SK-N-SH (cell line): ENCODE measurements around the gene SACS. TPM values are rescaled to one million over a fixed set of nuclear protein-coding genes. Genes with fewer than 3 reads are reported as not detected.

Experiments used
- CTCF ChIA-PET: fragments of 300-600, 350-600 bp; formaldehyde crosslinking; extraction: SDS; loops from one replicate; lab custom pipeline; 2021; lab: Yijun Ruan, JAX
- POLR2A ChIA-PET: fragments of 350-600 bp; sonication (Branson Sonifier 250); formaldehyde crosslinking; extraction: SDS; loops from one replicate; lab custom pipeline; 2020; ENCODE audit warnings: antibody characterized with exemption, inconsistent platforms; lab: Yijun Ruan, JAX
- DNase-seq: peaks from one replicate; pipeline ENCODE4 v3.0.0; 2012
- H2AFZ ChIP-seq: fragments of 200-600 bp; sonication (generic); 2 replicates; pipeline ENCODE4 v1.8.1; 2016; ENCODE audit warnings: antibody characterized with exemption, mild to moderate bottlenecking, low read depth
- H3F3A ChIP-seq: fragments of 200-600 bp; sonication (generic); replicated peaks from 2 replicates; pipeline ENCODE3; 2016; ENCODE audit warnings: antibody characterized with exemption, mild to moderate bottlenecking; ENCODE audit not compliant: insufficient read depth
- H3K27ac ChIP-seq, 2 experiments: fragments of 200-500 bp in 1 of 2; fragments of 200-600 bp in 1 of 2; sonication (Bioruptor generic) in 1 of 2; sonication (generic), shearing (Covaris generic) in 1 of 2; 2 replicates each; pipeline versions ENCODE4 v1.5.1 to v1.6.1; 2014 to 2016; ENCODE audit warnings: low read depth in 2 of 2, inconsistent platforms in 1 of 2, low read length in 1 of 2, mild to moderate bottlenecking in 1 of 2, mixed read lengths in 1 of 2
- H3K27me3 ChIP-seq: fragments of 200-600 bp; sonication (generic), shearing (Covaris generic); 2 replicates; pipeline ENCODE4 v1.6.1; 2016; ENCODE audit warnings: mixed run types; ENCODE audit not compliant: insufficient read depth
- H3K36me3 ChIP-seq, 2 experiments: fragments of 200-500 bp in 1 of 2; fragments of 200-600 bp in 1 of 2; sonication (Bioruptor generic) in 1 of 2; sonication (generic) in 1 of 2; replicated peaks in 1 of 2; 2 replicates each; pipeline versions ENCODE3 to v1.5.1; 2014 to 2016; ENCODE audit warnings: low read length in 1 of 2, mild to moderate bottlenecking in 1 of 2; ENCODE audit not compliant: insufficient read depth in 2 of 2, control insufficient read depth in 1 of 2
- H3K4me1 ChIP-seq, 2 experiments: fragments of 200-500 bp in 1 of 2; fragments of 200-600 bp in 1 of 2; sonication (Bioruptor generic) in 1 of 2; sonication (generic), shearing (Covaris generic) in 1 of 2; 2 replicates each; pipeline versions ENCODE4 v1.5.1 to v1.6.1; 2014 to 2016; ENCODE audit warnings: low read depth in 1 of 2, low read length in 1 of 2, mixed run types in 1 of 2; ENCODE audit not compliant: insufficient read depth in 2 of 2, control insufficient read depth in 1 of 2
- H3K4me2 ChIP-seq: fragments of 200-600 bp; sonication (generic), shearing (Covaris generic); 2 replicates; pipeline ENCODE4 v1.6.1; 2017; ENCODE audit warnings: mixed run types
- H3K4me3 ChIP-seq, 2 experiments: fragments of 200-500 bp in 1 of 2; fragments of 200-600 bp in 1 of 2; sonication (Bioruptor generic) in 1 of 2; sonication (generic), shearing (Covaris generic) in 1 of 2; 2 replicates each; pipeline versions ENCODE4 v1.5.1 to v1.8.1; 2014 to 2016; ENCODE audit warnings: low read depth in 2 of 2, inconsistent platforms in 1 of 2, low read length in 1 of 2, mild to moderate bottlenecking in 1 of 2, mixed read lengths in 1 of 2, moderate library complexity in 1 of 2
- H3K79me2 ChIP-seq: fragments of 200-600 bp; sonication (generic); 2 replicates; pipeline ENCODE4 v1.8.1; 2017; ENCODE audit warnings: mild to moderate bottlenecking; ENCODE audit not compliant: insufficient read depth
- H3K9ac ChIP-seq: fragments of 200-600 bp; sonication (generic); 2 replicates; pipeline ENCODE4 v1.6.1; 2017; ENCODE audit warnings: mixed run types
- H3K9me2 ChIP-seq: fragments of 200-600 bp; sonication (generic); 2 replicates; pipeline ENCODE4 v1.6.1; 2017; ENCODE audit warnings: mixed run types
- H3K9me3 ChIP-seq: fragments of 200-600 bp; sonication (generic); 2 replicates; pipeline ENCODE4 v1.6.1; 2017; ENCODE audit warnings: mixed run types, mild to moderate bottlenecking, moderate library complexity
- H4K20me1 ChIP-seq: fragments of 200-600 bp; sonication (generic); 2 replicates; pipeline ENCODE4 v1.6.1; 2017; ENCODE audit warnings: mild to moderate bottlenecking, mixed run types; ENCODE audit not compliant: insufficient read depth
- CHD2 ChIP-seq: fragments of 150-350 bp; IDR thresholded peaks from 2 replicates; pipeline ENCODE4 v1.6.1; 2018; ENCODE audit warnings: low read length; ENCODE audit not compliant: partially characterized antibody
- EP300 ChIP-seq, 2 experiments: IDR thresholded peaks; 2 replicates each; pipeline versions ENCODE4 v1.4.0 to v1.6.1; 2012; ENCODE audit warnings: borderline replicate concordance in 1 of 2, low read depth in 1 of 2, low read length in 1 of 2
- EZH2phosphoT487 ChIP-seq: fragments of 200-600 bp; sonication (generic); IDR thresholded peaks from 2 replicates; pipeline ENCODE4 v1.6.1; 2017; ENCODE audit warnings: low read depth, mixed run types, mild to moderate bottlenecking, antibody characterized with exemption, moderate library complexity, borderline replicate concordance
- FOSL2 ChIP-seq: IDR thresholded peaks from 2 replicates; pipeline ENCODE4 v1.4.0; 2012; ENCODE audit warnings: low read depth, mild to moderate bottlenecking, moderate library complexity, borderline replicate concordance
- FOXJ3 ChIP-seq: sonication (generic); formaldehyde crosslinking; IDR thresholded peaks from 2 replicates; pipeline ENCODE4 v1.5.1; 2020; ENCODE audit warnings: mild to moderate bottlenecking, missing genetic modification reagents
- NFIC ChIP-seq: IDR thresholded peaks from 2 replicates; pipeline ENCODE4 v1.4.0; 2012; ENCODE audit warnings: borderline replicate concordance
- PBX3 ChIP-seq: IDR thresholded peaks from 2 replicates; pipeline ENCODE4; 2012
- RCOR1 ChIP-seq: fragments of 150-350 bp; IDR thresholded peaks from 2 replicates; pipeline ENCODE4 v1.6.1; 2017; ENCODE audit warnings: antibody characterized with exemption, low read length
- YY1 ChIP-seq: IDR thresholded peaks from 2 replicates; pipeline ENCODE4 v1.4.0; 2012; ENCODE audit warnings: low read depth, mild to moderate bottlenecking
- WGBS: methylation state at CpG from one replicate; pipeline ENCODE4 v1.1.6; 2017; ENCODE audit warnings: low lambda C conversion rate; 5-methylcytosine and 5-hydroxymethylcytosine counted together
- polyA plus RNA-seq, 3 experiments: library from polyadenylated mRNA; depleted of rRNA; stranded (reverse); fragments of >200 nt; gene quantifications; 2 replicates each; pipeline ENCODE4 v1.2.3, GENCODE V29; 2012
- TF ChIP-seq, protein P1 (sequence below): IDR thresholded peaks from 2 replicates; pipeline ENCODE4 v1.4.0; 2012; ENCODE audit warnings: low read depth
- TF ChIP-seq, protein P2 (sequence below): IDR thresholded peaks from 2 replicates; pipeline ENCODE4 v1.6.1; 2012; ENCODE audit warnings: mild to moderate bottlenecking, low read depth, low read length, moderate library complexity

The SACS gene
- polyA plus RNA-seq, 1 of the 3 experiments (the other 2 are of a cell fraction) = 5.9 TPM

GRCh38 chr13:23418776-23419683 lies 14.5 kb downstream of the SACS start:
- Histone ChIP-seq H3K27me3 (no peaks in the 10 kb centered on the region), H3K4me2 (no peak overlapping the region), H4K20me1 (no peaks in the 10 kb centered on the region), H3K79me2 (peaks cover 70% of the 10 kb centered on the region), H3K9ac (no peak overlapping the region), H2AFZ (no peak overlapping the region), H3K27ac (no peak overlapping the region), H3K9me2 (no peaks in the 10 kb centered on the region), H3K4me1 (no peaks in the 10 kb centered on the region; a peak in 1 of 4 replicates), H3K4me3 (no peak overlapping the region), H3F3A (no peaks in the 10 kb centered on the region), H3K9me3 (no peaks in the 10 kb centered on the region), H3K36me3 (peaks cover 0 to 16% of the 10 kb centered on the region in 2 experiments)
- 97% methylated on average over 24 of the region's 33 CpGs for WGBS
- TF ChIP-seq NFIC (no peak), EP300 (IDR thresholded peaks at IDR 0.05; ENCODE audit: borderline replicate concordance in 1 of 2, low read depth in 1 of 2, low read length in 1 of 2) (no peak), FOXJ3 (CRISPR knock-in tag) (no peak), FOSL2 (no peak), YY1 (no peak), PBX3 (no peak), CHD2 (no peak), RCOR1 (no peak), EZH2phosphoT487 (no peak)
- TF ChIP-seq, protein P1, sequence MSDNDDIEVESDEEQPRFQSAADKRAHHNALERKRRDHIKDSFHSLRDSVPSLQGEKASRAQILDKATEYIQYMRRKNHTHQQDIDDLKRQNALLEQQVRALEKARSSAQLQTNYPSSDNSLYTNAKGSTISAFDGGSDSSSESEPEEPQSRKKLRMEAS = no peak
- TF ChIP-seq, protein P2, sequence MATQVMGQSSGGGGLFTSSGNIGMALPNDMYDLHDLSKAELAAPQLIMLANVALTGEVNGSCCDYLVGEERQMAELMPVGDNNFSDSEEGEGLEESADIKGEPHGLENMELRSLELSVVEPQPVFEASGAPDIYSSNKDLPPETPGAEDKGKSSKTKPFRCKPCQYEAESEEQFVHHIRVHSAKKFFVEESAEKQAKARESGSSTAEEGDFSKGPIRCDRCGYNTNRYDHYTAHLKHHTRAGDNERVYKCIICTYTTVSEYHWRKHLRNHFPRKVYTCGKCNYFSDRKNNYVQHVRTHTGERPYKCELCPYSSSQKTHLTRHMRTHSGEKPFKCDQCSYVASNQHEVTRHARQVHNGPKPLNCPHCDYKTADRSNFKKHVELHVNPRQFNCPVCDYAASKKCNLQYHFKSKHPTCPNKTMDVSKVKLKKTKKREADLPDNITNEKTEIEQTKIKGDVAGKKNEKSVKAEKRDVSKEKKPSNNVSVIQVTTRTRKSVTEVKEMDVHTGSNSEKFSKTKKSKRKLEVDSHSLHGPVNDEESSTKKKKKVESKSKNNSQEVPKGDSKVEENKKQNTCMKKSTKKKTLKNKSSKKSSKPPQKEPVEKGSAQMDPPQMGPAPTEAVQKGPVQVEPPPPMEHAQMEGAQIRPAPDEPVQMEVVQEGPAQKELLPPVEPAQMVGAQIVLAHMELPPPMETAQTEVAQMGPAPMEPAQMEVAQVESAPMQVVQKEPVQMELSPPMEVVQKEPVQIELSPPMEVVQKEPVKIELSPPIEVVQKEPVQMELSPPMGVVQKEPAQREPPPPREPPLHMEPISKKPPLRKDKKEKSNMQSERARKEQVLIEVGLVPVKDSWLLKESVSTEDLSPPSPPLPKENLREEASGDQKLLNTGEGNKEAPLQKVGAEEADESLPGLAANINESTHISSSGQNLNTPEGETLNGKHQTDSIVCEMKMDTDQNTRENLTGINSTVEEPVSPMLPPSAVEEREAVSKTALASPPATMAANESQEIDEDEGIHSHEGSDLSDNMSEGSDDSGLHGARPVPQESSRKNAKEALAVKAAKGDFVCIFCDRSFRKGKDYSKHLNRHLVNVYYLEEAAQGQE = no peak
- ChIA-PET POLR2A (no interaction called here), CTCF (no interaction called here)
- no peak for DNase-seq
